GM19455 (cell line): ENCODE measurements around the gene PCDHB16.
"Not testable (repeated sequence)": the region's sequence is repeated elsewhere in the genome, so short reads cannot be mapped to it uniquely, and the experiment has no call there.

Source experiments
- ATAC-seq: cut with Tn5 transposase; IDR thresholded peaks from one replicate; pipeline ENCODE4 v1.9.1; 2021; ENCODE audit not compliant: unreplicated experiment

Gene PCDHB16

GRCh38 chr5:141224844-141225243 lies 42.7 kb downstream of the PCDHB16 start:
- not testable (repeated sequence) for ATAC-seq

- ATAC-seq, result not testable (repeated sequence)
Observed at GRCh38 chr5:141225421-141225820, 43.2 kb downstream of the PCDHB16 start.

GRCh38 chr5:141234109-141234667 lies 52.0 kb downstream of the PCDHB16 start:
- ATAC-seq, result no peak
